Activated CD4-positive, alpha-beta T cell treated with anti-CD3 and anti-CD28 coated beads for 36 hours (primary cell): ENCODE data around the gene LRRC26. TPM values are rescaled to one million over a fixed set of nuclear protein-coding genes. Genes with fewer than 3 reads are reported as not detected.

ENCODE experiments used
- ATAC-seq: fragments of 200-7000 bp; cut with Tn5 transposase; one replicate; pipeline ENCODE4 v1.10.0; 2021; ENCODE audit warnings: mild to moderate bottlenecking, moderate library complexity
- CTCF ChIA-PET: fragments of 350-600 bp; sonication (Branson Sonifier 250); formaldehyde crosslinking; loops from one replicate; lab custom pipeline; 2021; ENCODE audit warnings: antibody characterized with exemption; lab: Charles Lee
- POLR2A ChIA-PET: fragments of 350-600 bp; sonication (Branson Sonifier 250); formaldehyde crosslinking; loops from one replicate; lab custom pipeline; 2021; ENCODE audit warnings: antibody characterized with exemption, inconsistent platforms; lab: Charles Lee
- DNase-seq: peaks from one replicate; pipeline ENCODE4 v3.0.0-alpha.2; 2020
- H3K27ac Mint-ChIP-seq: one replicate; pipeline ENCODE4 v1.8.0; 2021; ENCODE audit warnings: mixed read lengths
- H3K27me3 Mint-ChIP-seq: one replicate; pipeline ENCODE4 v1.8.0; 2021; ENCODE audit warnings: mixed read lengths
- H3K36me3 Mint-ChIP-seq: one replicate; pipeline ENCODE4 v1.8.0; 2021; ENCODE audit warnings: low read depth, mixed read lengths
- H3K4me1 Mint-ChIP-seq: one replicate; pipeline ENCODE4 v1.8.0; 2021; ENCODE audit warnings: mixed read lengths
- H3K4me3 Mint-ChIP-seq: one replicate; pipeline ENCODE4 v1.8.0; 2021; ENCODE audit warnings: mild to moderate bottlenecking, moderate library complexity, mixed read lengths
- H3K9me3 Mint-ChIP-seq: one replicate; pipeline ENCODE4 v1.8.0; 2021; ENCODE audit warnings: low read depth, mixed read lengths
- intact Hi-C, 2 experiments: fragments of 100-400 bp; cut with DNase I in 1 of 2; cut with micrococcal nuclease in 1 of 2; formaldehyde crosslinking; loops; one replicate each; pipeline versions ENCODE4 v1.14.2 to v1.15.1; 2022 to 2024; cut with DNase I, micrococcal nuclease
- total RNA-seq, 2 experiments: library from RNA; stranded (reverse); gene quantifications; one replicate each; pipeline ENCODE4 v1.2.3, GENCODE V29; 2021

Gene LRRC26
- total RNA-seq, 2 experiments from 2014 or later: not detected

- POLR2A ChIA-PET: no interaction called here
- Mint-ChIP-seq H3K27me3 (peaks cover 13% of the 10 kb centered on the region), H3K27ac (no peak overlapping the region), H3K4me3 (no peak overlapping the region), H3K9me3 (no peaks in the 10 kb centered on the region), H3K4me1 (no peaks in the 10 kb centered on the region), H3K36me3 (peaks cover 2% of the 10 kb centered on the region)
- CTCF ChIA-PET: no interaction called here
- ATAC-seq: no peak
- intact Hi-C loops: no loop called here
- no peak for DNase-seq
Measured at GRCh38 chr9:137172901-137173795, 3.3 kb upstream of the LRRC26 start.

DNA sequence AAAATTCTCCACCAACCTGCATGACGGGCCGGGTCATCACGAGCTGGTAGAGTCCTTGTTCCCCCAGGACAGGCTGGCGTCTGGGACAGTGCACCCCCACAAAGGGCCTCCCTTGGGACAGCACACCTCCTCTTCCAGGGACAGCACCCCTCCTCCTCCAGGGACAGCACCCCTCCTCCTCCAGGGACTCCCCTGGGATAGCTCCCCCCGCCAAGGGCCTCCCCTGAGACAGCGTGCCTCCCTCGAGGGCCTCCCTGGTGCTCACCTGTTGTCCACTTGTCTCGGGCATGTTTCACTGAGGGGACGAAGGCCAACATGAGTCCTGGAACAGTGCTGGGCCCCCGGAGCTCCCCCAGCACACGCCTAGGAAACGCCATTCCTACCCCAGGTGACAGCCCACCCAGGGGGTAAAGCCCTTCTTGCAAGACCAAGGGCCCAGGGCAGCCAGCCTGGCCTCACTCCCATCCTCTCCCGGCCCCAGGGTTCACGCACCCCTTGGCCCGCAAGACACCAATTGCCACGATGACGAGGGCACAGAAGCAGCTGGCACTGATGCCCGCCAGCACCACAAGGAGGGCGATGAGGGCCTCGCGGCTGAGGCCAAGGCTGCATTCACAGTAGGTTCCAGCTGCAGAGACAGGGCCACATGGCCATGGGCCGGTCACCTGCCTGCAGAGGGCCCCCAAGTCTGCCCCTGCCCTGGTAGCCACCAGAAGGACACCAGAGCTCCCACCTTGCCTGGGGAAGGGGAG lies 1.5 kb upstream of the LRRC26 start:
- Mint-ChIP-seq H3K9me3 (no peaks in the 10 kb centered on the region), H3K4me1 (no peaks in the 10 kb centered on the region), H3K27me3 (peaks cover 19% of the 10 kb centered on the region), H3K4me3 (no peak overlapping the region), H3K27ac (no peak overlapping the region), H3K36me3 (no peaks in the 10 kb centered on the region)
- ChIA-PET POLR2A (no interaction called here), CTCF (interaction anchor here (1.1 kb wide), 1 partner anchor 14 kb away, joined by 3 read pairs; no protein-coding TSS in a partner anchor)
- no peak for DNase-seq
- intact Hi-C loops: no loop called here
- no peak for ATAC-seq

DNA sequence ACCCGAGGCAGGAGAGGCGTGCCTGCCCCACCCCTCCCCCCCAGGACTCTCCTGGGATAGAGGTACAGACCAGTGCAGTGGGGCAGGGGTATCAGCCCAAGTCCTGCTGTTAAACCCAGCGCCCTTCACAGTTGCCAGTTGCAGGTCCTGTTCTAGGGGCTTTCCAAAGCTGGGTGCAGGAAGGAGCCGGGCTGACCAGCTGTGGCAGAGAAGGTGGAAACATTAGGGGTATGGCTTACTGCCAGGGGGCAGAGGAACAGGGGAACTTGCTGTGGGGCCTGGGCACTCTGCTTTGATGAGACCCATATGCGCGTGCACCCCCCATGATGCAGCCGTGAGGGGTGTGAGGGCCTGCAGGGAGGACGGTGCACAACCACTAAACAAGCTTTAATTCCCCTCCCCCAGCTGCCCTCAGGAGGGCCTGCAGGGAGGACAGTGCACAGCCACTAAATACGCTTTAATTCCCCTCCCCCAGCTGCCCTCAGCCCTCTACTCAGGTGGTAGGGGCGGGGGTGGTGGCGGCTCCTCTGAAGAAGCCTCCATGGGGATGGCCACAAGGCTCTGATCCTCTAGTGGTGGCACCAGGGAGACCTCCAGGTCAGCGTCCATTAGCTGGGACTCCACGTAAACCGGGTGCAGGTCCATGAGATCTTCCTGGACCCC lies 766 bp upstream of the LRRC26 start:
- no peak overlapping the region for H3K27ac Mint-ChIP-seq
- ATAC-seq (no peak), DNase-seq (no peak)
- POLR2A ChIA-PET: no interaction called here
- H3K36me3 Mint-ChIP-seq: no peaks in the 10 kb centered on the region
- no peak overlapping the region for H3K4me3 Mint-ChIP-seq
- H3K9me3 Mint-ChIP-seq: no peaks in the 10 kb centered on the region
- H3K27me3 Mint-ChIP-seq: peaks cover 19% of the 10 kb centered on the region
- H3K4me1 Mint-ChIP-seq: no peaks in the 10 kb centered on the region
- intact Hi-C loops: no loop called here
- CTCF ChIA-PET: no interaction called here

DNA sequence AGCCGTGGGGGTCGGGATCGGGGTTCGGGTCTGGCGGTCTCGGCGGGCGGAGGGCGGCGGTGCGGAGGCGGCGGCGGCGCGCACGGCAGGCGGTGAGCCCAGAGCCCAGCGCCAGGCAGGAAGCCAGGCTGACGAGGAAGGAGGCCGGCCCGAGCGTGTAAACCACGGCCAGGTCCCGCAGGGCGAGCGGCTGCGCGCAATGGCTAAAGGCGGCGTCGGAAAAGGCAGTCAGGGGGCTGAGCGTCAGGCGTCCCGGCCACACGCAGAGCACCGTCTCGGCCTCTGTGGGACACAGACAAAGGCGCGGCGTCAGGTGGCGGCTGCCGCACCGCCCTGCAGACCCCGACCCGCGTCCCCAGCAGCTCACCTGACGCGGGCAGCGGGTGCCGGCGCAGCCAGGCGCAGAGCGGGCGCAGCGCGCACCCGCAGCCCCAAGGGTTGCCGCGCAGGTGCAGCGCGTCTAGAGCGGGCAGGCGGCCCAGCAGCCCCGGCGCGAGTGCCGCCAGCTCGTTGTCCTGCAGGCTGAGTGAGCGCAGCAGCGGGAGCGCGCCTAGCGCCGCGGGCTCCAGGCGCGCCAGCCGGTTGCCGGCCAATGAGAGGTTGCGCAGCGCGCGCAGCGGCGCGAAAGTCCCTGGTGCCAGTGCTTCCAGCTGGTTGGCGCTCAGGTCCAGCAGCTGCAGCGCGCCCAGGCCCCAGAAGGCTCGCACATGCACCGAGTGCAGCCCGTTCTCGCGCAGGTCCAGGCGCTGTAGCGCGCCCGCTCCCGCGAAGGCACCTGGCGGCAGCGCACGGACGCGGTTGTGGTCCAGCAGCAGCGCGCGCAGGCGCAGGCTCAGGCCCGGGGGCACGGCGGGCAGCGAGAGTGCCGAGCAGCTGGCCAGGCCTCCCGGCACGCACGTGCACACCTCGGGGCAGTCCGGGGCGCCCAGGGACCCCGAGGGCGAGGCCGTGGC lies 671 bp downstream of the LRRC26 start:
- Mint-ChIP-seq H3K27ac (no peak overlapping the region), H3K36me3 (no peaks in the 10 kb centered on the region), H3K9me3 (no peaks in the 10 kb centered on the region), H3K27me3 (peaks cover 26% of the 10 kb centered on the region), H3K4me1 (no peaks in the 10 kb centered on the region), H3K4me3 (peak overlapping the region; percentile 44)
- CTCF ChIA-PET: interaction anchor here (0.7 kb wide), 1 partner anchor 122 kb away, joined by 3 read pairs; no protein-coding TSS in a partner anchor
- intact Hi-C loops: no loop called here
- DNase-seq (peak; percentile 39), ATAC-seq (peak; percentile 42)
- POLR2A ChIA-PET: no interaction called here

- intact Hi-C loops: no loop called here
- no peaks in the 10 kb centered on the region for H3K9me3 Mint-ChIP-seq
- ATAC-seq (peak; percentile 7), DNase-seq (peak; percentile 37)
- H3K27ac Mint-ChIP-seq: no peak overlapping the region
- H3K4me1 Mint-ChIP-seq: no peaks in the 10 kb centered on the region
- ChIA-PET CTCF (interaction anchor here (0.6 to 0.7 kb wide), 2 partner anchors 122 to 641 kb away, joined by 3 to 4 read pairs; no protein-coding TSS in a partner anchor), POLR2A (no interaction called here)
- peaks cover 28% of the 10 kb centered on the region for H3K27me3 Mint-ChIP-seq
- H3K36me3 Mint-ChIP-seq: no peaks in the 10 kb centered on the region
- H3K4me3 Mint-ChIP-seq: peak overlapping the region; percentile 44
Measured at GRCh38 chr9:137168573-137168903, 1.3 kb downstream of the LRRC26 start.

DNA sequence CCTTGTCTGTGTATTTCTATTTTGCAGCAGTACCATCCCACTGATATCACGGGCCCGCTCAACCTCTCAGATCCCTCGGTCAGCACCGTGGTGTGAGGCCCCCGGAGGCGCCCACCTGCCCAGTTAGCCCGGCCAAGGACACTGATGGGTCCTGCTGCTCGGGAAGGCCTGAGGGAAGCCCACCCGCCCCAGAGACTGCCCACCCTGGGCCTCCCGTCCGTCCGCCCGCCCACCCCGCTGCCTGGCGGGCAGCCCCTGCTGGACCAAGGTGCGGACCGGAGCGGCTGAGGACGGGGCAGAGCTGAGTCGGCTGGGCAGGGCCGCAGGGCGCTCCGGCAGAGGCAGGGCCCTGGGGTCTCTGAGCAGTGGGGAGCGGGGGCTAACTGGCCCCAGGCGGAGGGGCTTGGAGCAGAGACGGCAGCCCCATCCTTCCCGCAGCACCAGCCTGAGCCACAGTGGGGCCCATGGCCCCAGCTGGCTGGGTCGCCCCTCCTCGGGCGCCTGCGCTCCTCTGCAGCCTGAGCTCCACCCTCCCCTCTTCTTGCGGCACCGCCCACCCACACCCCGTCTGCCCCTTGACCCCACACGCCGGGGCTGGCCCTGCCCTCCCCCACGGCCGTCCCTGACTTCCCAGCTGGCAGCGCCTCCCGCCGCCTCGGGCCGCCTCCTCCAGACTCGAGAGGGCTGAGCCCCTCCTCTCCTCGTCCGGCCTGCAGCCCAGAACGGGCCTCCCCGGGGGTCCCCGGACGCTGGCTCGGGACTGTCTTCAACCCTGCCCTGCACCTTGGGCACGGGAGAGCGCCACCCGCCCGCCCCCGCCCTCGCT lies 1.9 kb downstream of the LRRC26 start:
- CTCF ChIA-PET: interaction anchor here (0.6 to 0.7 kb wide), 2 partner anchors 121 to 640 kb away, joined by 3 to 4 read pairs; no protein-coding TSS in a partner anchor
- ATAC-seq: peak; percentile 20
- no peaks in the 10 kb centered on the region for H3K9me3 Mint-ChIP-seq

GRCh38 chr9:137167277-137167746 lies 2.5 kb downstream of the LRRC26 start:
- POLR2A ChIA-PET: no interaction called here
- DNase-seq: no peak
- Mint-ChIP-seq H3K9me3 (no peaks in the 10 kb centered on the region), H3K27me3 (peaks cover 29% of the 10 kb centered on the region), H3K36me3 (no peaks in the 10 kb centered on the region), H3K4me1 (no peaks in the 10 kb centered on the region), H3K4me3 (no peak overlapping the region), H3K27ac (no peak overlapping the region)
- intact Hi-C loops: no loop called here
- ATAC-seq: no peak
- CTCF ChIA-PET: no interaction called here

More for the DNA sequence above, 1.9 kb downstream of the LRRC26 start:
- H3K27ac Mint-ChIP-seq: no peak overlapping the region
- no peaks in the 10 kb centered on the region for H3K4me1 Mint-ChIP-seq
- no peak overlapping the region for H3K4me3 Mint-ChIP-seq
- POLR2A ChIA-PET: no interaction called here
- intact Hi-C loops: no loop called here
- no peaks in the 10 kb centered on the region for H3K36me3 Mint-ChIP-seq
- peaks cover 27% of the 10 kb centered on the region for H3K27me3 Mint-ChIP-seq
- DNase-seq: peak; percentile 34

DNA sequence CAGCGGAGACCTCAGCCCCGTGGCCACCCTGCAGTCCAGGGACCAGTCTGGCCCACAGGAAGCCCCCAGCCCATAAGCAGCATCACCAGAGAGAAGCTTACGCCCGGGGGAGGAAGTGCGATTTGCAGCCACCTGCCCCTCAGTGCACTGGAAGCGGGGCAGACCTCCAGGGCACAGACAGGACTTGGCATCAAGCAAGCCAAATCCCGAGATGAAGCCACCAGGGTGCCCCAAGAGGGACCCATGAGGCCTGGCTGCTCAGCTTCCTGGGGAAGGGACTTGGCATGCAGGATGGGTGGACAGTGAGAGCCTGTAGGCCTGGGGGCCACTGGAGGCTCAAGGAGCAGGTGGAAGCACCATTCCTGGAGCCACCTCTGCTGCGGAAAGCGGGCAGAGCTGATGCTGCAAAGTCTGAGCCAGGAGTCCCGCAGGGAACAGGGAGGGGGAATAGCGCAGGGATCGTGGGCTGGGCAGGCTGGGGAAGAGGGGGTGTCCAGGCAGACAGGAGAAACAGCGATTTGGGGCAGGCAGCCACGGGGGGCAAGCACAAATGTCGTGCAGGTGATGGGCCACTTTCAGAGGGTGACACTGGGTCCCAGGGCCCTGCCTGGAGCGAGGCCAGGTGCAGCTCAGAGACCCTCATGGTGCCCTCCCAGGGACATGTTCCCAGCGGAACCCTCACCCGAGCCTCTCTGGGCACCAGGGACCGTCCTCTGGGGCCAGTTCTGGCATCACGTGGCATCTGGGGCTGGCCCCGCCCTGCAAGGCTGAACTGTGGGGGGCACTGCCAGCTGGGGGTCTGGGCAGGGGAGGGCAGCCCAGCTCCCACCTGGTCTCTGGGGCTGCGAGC lies 3.2 kb downstream of the LRRC26 start:
- POLR2A ChIA-PET: no interaction called here
- intact Hi-C loops: no loop called here

DNA sequence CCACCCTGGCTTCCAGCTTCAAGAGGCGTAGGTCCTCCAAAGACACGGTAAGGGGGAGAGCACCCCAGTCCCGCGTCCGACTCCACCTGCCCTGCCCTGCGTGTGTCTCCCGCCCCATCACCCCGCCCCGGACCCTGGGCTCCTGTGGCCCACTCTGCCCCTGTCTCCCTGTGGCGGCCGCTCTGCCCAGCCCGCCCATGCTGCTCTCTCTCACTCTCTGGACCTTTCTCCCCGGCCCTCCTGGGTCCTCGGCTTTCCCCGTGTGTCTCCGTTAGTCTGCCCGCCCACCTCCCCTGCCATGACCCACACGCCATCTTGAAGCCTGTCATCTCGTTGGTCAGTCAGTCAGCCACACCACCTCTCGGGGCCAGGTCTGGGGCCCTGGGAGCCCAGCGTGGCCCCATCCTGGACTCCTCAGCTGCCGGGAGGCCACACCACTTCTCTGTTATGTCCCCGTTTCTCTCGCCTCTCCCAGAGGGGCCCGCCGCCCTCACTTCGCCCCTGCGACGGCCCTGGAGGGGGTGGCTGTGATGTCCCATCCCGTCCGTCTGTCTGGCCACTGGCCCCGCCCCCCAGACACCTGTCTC lies 4.5 kb downstream of the LRRC26 start:
- DNase-seq: no peak
- ChIA-PET POLR2A (no interaction called here), CTCF (no interaction called here)
- ATAC-seq: no peak
- Mint-ChIP-seq H3K4me3 (no peak overlapping the region), H3K27ac (no peak overlapping the region), H3K4me1 (no peaks in the 10 kb centered on the region), H3K36me3 (no peaks in the 10 kb centered on the region), H3K27me3 (peaks cover 29% of the 10 kb centered on the region), H3K9me3 (no peaks in the 10 kb centered on the region)
- intact Hi-C loops: no loop called here

More for the DNA sequence above, 3.2 kb downstream of the LRRC26 start:
- peaks cover 32% of the 10 kb centered on the region for H3K27me3 Mint-ChIP-seq
- no peaks in the 10 kb centered on the region for H3K4me1 Mint-ChIP-seq
- CTCF ChIA-PET: interaction anchor here (0.7 to 1.1 kb wide), 2 partner anchors 60 to 70 kb away, joined by 3 to 4 read pairs; no protein-coding TSS in a partner anchor
- no peaks in the 10 kb centered on the region for H3K9me3 Mint-ChIP-seq
- ATAC-seq (no peak), DNase-seq (no peak)
- no peak overlapping the region for H3K27ac Mint-ChIP-seq
- H3K4me3 Mint-ChIP-seq: no peak overlapping the region
- no peaks in the 10 kb centered on the region for H3K36me3 Mint-ChIP-seq
